ENCODE results near the gene PLEKHA7. TPM values are rescaled to one million over a fixed set of nuclear protein-coding genes. Genes with fewer than 3 reads are reported as not detected.
A peak's percentile ranks its signal among the peaks of the same experiment; 100 is the strongest.

Gene PLEKHA7
- total RNA-seq, 1 donor from 2014 or later: 9.5 TPM

GRCh38 chr11:16792426-16792825, 221.8 kb downstream of the PLEKHA7 start:
- Histone ChIP-seq H3K36me3 (no peaks in the 10 kb centered on the region), H3K4me3 (no peak overlapping the region), H3K4me1 (peaks cover 24 to 31% of the 10 kb centered on the region in 2 donors), H3K9me3 (no peaks in the 10 kb centered on the region), H3K27me3 (no peaks in the 10 kb centered on the region), H3K27ac (peak overlapping the region; percentile 76 to 84)
- DNase-seq (ENCODE audit: low spot score in 2 of 2): no peak
- TF ChIP-seq, protein P1, sequence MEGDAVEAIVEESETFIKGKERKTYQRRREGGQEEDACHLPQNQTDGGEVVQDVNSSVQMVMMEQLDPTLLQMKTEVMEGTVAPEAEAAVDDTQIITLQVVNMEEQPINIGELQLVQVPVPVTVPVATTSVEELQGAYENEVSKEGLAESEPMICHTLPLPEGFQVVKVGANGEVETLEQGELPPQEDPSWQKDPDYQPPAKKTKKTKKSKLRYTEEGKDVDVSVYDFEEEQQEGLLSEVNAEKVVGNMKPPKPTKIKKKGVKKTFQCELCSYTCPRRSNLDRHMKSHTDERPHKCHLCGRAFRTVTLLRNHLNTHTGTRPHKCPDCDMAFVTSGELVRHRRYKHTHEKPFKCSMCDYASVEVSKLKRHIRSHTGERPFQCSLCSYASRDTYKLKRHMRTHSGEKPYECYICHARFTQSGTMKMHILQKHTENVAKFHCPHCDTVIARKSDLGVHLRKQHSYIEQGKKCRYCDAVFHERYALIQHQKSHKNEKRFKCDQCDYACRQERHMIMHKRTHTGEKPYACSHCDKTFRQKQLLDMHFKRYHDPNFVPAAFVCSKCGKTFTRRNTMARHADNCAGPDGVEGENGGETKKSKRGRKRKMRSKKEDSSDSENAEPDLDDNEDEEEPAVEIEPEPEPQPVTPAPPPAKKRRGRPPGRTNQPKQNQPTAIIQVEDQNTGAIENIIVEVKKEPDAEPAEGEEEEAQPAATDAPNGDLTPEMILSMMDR (IDR thresholded peaks at IDR 0.05): no peak
- intact Hi-C loops (cut with DNase I): loop anchor here (2.0 to 5.0 kb wide), 3 partner anchors 54 to 484 kb away; partner anchors contain the start of genes C11orf58, NUCB2 and PIK3C2A

DNA sequence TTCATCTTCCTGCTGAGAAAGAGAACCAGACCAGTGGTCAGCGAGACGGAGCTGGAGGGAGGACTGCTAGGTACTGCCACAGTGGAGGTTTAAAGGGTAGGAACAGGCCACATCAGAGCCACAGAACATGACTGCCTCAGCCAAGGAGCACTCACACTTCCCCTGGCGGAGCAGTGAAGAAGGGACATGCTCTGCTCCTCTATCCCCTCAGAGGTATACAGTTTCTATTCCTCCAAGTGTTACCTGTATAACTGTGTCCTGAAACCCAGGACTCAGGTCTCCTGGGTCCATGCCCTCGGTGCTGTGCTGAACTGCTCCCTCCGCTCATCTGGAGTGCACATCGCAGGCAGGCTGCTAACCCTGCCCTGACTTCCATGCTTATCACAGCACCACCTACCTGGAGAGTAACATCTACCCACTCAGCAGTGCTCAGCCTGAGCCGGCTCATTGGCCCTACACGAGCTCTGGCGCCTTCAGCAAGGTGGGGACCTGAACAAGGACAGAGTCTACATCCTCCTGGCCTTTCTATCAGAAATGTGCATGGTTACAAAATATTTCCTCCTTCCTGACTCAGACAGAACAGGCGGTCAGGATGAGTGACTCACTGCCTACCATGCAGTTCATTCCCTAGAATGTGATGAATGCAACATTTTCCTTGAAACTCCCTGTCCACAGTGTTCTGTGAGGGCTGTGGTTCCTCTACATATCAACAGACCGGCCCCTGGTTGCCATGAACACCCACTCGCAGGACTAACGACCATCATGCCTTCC, 222.8 kb downstream of the PLEKHA7 start:
- DNase-seq (ENCODE audit: low spot score in 2 of 2): peak; percentile 49 to 89
- H3K36me3 ChIP-seq: no peaks in the 10 kb centered on the region

DNA sequence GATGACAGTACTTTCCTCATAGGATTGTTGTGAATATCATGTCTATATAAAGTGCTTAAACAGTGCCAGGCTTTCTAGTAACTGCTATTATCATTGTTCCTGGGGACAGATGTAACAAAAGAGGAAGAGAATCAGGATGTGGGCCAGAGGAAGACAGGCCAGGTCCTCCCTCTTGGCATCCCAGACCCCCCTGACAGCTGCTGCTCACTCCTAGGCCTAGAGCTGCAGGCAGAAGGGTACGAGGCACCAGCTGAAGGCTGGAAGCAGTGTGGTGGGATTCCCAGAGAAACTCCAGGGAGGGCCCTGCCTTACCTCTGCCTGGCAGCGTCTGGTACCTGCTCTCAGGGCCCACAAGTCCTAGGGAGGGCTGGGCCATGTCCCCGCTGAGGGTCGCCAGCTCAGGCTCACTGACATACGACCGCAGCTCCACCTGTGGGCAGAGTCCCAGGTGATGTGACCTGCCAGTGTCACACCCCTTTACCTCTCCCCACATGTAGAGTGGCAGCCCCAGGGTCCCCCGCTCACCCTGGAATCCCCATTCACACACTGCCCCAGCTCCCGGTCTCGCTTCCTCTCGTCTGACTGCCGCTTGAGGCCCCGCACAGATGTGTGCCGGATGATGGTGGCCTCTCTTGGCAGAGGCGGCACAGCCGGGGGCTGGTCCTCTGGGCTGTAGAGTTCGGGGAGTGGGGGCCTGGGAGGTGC, 223.6 kb downstream of the PLEKHA7 start:
- peak overlapping the region; percentile 76 to 84 for H3K27ac ChIP-seq
- peaks cover 24 to 36% of the 10 kb centered on the region in 2 donors for H3K4me1 ChIP-seq
- H3K4me3 ChIP-seq: no peak overlapping the region
- TF ChIP-seq, protein P1 (IDR thresholded peaks at IDR 0.05): no peak
- H3K27me3 ChIP-seq: no peaks in the 10 kb centered on the region
- intact Hi-C loops (cut with DNase I): loop anchor here (5.0 kb wide), 1 partner anchor 417 kb away; the partner anchor contains the start of gene PIK3C2A
- no peaks in the 10 kb centered on the region for H3K9me3 ChIP-seq
- H3K36me3 ChIP-seq: no peaks in the 10 kb centered on the region
- no peak for DNase-seq (ENCODE audit: low spot score in 2 of 2)

More for the DNA sequence above, 222.8 kb downstream of the PLEKHA7 start:
- Histone ChIP-seq H3K4me1 (peaks cover 24 to 36% of the 10 kb centered on the region in 2 donors), H3K27me3 (no peaks in the 10 kb centered on the region), H3K27ac (peak overlapping the region; percentile 76 to 84), H3K4me3 (no peak overlapping the region), H3K9me3 (no peaks in the 10 kb centered on the region)
- TF ChIP-seq, protein P1 (IDR thresholded peaks at IDR 0.05): no peak
- intact Hi-C loops (cut with DNase I): loop anchor here (5.0 kb wide), 1 partner anchor 416 kb away; the partner anchor contains the start of gene PIK3C2A

- Histone ChIP-seq H3K36me3 (no peaks in the 10 kb centered on the region), H3K4me1 (peaks cover 24 to 36% of the 10 kb centered on the region in 2 donors), H3K9me3 (no peaks in the 10 kb centered on the region), H3K27me3 (no peaks in the 10 kb centered on the region), H3K4me3 (no peak overlapping the region), H3K27ac (peak overlapping the region; percentile 76 to 84)
- no peak for DNase-seq (ENCODE audit: low spot score in 2 of 2)
- TF ChIP-seq, protein P1 (IDR thresholded peaks at IDR 0.05): no peak
- intact Hi-C loops (cut with DNase I): loop anchor here (2.0 to 10.0 kb wide), 5 partner anchors 21 to 417 kb away; partner anchors contain the start of genes PIK3C2A and RPS13
Measured at GRCh38 chr11:16789560-16790485, 224.4 kb downstream of the PLEKHA7 start.

DNA sequence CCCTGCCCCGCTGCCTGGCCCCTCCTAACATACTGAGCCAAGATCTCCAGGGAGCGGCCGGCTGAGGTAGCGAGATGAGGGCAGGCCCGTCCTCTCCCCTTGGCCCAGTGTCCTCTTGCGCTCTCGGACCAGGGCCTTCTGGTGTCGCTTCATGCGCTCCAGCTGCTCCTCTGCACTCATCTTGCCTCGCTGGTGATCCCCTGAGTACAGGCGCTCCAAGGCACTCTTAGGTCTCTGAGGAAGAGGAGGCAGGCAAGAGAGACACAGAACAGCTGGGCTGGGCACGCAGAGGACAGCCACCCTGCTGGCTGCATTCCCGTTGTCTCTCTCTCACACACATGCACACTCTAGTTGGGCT, 225.2 kb downstream of the PLEKHA7 start:
- H3K9me3 ChIP-seq: no peaks in the 10 kb centered on the region
- no peak overlapping the region for H3K4me3 ChIP-seq
- no peaks in the 10 kb centered on the region for H3K36me3 ChIP-seq
- peak overlapping the region; percentile 60 to 70 for H3K27ac ChIP-seq
- intact Hi-C loops (cut with DNase I): loop anchor here (2.0 to 10.0 kb wide), 4 partner anchors 22 to 288 kb away; partner anchors contain the start of gene RPS13
- peaks cover 24 to 36% of the 10 kb centered on the region in 2 donors for H3K4me1 ChIP-seq
- no peak for DNase-seq (ENCODE audit: low spot score in 2 of 2)
- TF ChIP-seq, protein P1 (IDR thresholded peaks at IDR 0.05): no peak
- H3K27me3 ChIP-seq: no peaks in the 10 kb centered on the region

Data from ascending aorta (tissue), 2 donors.